HTERT RPE-1 (cell line): ENCODE results near the gene VWA3A.

Experiments
- in situ Hi-C: fragments of 300-500 bp; cut with MboI; formaldehyde crosslinking; loops from 4 replicates; pipeline ENCODE4 v1.14.3; 2020; ENCODE audit warnings: low sequenced_read_pairs

The VWA3A gene

DNA sequence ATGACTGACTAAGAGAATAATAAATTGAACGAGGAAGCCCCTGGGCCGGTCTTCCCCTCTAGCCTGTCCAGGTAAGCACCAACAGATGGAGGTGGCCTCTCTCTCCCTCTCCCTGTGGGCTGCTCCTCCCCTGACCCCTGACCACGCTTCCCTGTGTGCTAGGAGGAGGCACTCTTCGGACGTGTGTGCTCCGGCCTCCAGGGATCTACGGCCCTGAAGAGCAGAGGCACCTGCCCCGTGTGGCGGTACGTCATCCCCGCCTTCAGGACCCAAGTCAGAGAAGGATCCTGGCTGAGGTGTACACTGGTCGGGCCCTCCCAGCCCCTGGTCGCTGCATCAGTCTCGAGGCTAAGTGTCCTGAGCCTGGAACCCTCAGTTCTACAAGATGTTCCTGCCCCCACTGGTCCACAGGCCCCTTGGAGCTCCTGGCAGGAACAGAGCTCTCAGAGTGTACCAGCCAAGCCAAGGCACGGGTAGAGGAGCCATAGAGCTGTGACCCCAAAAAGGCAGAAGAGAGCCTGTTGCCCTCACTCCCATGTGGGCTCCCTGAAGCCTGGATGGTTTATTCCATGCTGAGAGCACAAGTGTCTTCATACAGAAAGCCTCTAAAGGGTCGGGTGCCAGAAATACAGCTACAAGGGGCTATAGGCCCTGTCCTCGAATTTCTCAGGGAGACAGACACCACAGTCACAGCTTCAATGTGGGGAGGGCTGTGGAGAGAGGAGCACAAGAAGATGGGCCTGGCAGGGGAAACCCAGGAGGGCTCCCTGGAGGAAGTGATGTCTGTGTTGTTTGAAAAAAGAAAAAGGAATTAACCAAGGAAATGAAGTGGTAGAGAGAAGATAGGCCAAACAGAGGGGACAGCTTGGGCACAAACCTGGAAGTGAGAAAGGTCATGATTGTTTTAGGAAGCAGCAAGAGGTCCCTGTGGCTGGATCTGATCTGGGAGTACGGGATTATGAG is 85.9 kb downstream of the VWA3A start:
- in situ Hi-C loops: no loop called here

DNA sequence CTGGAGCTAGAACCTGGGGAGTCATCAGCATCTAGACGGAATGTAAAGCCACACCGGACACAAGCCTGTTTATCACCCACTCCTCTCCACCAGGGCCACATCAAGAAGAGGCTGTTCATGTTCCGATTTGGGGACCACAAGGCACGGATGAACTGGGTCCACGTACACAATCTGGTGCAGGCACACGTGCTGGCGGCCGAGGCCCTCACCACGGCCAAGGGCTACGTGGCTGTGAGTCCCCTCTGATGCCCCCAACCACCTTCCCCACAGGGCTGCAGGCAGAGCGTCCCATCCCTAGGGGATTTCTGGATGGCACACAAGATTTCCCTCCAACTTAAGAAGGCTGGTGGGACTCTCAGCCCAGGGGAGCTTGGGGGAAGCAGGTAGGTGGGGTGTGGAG is 89.1 kb downstream of the VWA3A start:
- in situ Hi-C loops: no loop called here

DNA sequence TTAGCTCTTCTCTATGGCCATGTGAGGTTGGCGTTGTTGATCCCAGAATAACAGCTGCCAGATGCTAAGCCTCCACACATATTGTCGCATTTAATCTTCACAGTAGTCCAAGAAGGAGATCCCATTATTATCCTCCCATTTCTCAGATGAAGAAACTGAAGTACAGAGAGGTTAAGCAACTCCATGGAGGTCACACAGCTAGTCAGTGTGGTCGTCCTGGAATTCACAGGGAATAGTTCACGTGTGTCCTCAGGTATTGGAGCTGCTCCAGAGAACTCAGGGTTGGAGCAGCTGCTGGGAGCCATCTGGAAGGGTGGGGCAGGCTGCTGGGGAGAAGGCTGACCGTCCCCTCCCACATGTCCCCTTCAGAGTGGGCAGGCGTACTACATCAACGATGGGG is 89.5 kb downstream of the VWA3A start:
- in situ Hi-C loops: no loop called here

DNA sequence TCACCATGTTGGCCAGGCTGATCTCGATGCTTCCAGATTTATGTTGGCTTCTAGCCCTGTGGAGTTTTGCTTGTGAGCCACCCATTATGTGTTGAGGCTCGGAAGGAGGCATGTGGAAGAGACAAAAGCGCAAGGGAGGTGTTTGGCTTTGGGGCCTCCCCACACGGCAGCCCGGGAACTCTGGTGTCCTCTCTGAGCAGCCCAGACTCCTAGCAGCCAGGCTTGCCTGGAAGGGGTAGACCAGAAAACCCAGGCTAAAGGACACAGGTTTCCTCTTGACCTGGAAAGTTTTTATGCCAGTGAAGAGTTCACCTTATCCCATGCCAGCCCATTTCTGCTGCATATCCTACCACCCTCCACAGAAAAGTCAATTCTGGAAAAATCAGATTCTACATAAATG is 91.0 kb downstream of the VWA3A start:
- in situ Hi-C loops: no loop called here

DNA sequence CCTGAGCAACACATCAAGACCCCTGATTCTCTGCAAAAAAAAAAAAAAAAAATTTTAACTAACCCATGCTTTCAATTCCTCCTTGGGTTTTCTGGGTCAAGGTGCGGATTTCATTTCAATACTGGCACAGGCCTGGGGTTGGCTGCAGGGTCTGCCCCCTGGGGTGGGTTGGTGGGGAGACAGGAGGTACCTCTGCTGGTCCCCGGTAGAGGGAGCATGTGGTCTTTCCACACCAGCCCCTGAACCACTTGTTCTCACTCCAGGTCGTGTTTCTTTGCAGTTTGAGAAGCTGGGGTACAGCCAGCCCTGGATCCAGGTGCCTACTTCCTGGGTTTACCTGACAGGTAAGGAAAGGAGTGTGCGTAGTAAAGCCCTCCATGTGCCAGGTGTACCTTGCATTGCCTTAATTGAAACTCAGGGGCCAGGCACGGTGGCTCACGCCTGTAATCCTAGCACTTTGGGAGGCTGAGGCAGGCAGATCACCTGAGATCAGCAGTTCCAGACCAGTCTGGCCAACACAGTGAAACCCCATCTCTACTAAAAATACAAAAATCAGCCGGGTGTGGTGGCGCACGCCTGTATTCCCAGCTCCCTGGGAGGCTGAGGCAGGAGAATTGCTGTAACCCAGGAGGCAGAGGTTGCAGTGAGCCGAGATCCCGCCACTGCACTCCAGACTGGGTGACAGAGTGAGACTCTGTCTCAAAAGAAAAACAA is 91.7 kb downstream of the VWA3A start:
- in situ Hi-C loops: no loop called here

DNA sequence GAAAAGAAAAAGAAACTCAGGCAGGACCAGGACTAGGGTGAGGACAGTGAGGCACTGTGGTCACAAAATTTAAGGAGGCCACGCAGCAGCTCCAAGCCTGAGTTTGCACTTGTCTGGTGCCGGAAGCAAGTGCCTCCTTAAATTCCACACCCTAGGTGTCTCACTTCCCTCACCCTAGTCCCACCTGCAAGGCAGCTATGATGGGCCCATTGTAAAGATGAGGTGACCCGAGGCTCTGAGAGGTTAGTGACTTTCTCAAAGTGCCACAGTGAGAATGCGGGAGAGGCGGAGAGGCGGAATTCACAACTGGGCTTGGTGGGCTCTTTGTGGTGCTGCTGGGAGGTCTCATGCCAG is 92.3 kb downstream of the VWA3A start:
- in situ Hi-C loops: no loop called here

DNA sequence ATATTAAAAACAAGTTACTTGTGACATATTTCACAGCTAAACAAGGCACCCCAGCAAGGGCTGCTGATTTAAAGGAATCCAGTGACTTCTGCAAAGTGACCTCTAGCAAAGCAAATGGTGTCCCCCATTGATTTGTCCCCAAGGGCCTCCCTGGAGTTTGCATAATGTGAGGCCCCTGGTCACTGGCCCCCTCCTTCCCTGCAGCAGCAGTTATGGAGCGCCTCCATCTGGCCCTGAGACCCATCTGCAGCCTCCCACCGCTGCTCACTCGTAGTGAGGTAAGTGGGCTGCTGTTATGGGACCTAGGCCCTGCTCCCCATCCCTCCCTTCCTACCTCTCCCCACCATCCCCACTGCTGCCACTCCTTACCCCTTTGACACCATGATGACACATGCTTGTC is 94.2 kb downstream of the VWA3A start:
- in situ Hi-C loops: no loop called here

DNA sequence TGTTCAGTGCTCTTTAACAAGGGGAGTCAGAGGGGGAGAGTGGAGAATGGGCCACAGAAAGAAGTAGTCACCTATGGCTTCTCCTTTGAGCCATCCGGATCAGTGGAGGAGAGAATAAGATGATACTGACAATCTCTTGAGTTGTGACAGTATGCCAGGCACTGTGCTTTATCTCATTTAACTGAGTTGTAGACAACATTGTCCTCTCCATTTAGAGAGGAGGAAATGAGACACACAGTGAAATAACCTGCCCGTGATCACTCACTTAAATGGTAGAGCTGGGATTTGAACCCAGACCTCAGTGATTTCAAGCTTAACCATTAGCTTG is 95.9 kb downstream of the VWA3A start:
- in situ Hi-C loops: no loop called here

DNA sequence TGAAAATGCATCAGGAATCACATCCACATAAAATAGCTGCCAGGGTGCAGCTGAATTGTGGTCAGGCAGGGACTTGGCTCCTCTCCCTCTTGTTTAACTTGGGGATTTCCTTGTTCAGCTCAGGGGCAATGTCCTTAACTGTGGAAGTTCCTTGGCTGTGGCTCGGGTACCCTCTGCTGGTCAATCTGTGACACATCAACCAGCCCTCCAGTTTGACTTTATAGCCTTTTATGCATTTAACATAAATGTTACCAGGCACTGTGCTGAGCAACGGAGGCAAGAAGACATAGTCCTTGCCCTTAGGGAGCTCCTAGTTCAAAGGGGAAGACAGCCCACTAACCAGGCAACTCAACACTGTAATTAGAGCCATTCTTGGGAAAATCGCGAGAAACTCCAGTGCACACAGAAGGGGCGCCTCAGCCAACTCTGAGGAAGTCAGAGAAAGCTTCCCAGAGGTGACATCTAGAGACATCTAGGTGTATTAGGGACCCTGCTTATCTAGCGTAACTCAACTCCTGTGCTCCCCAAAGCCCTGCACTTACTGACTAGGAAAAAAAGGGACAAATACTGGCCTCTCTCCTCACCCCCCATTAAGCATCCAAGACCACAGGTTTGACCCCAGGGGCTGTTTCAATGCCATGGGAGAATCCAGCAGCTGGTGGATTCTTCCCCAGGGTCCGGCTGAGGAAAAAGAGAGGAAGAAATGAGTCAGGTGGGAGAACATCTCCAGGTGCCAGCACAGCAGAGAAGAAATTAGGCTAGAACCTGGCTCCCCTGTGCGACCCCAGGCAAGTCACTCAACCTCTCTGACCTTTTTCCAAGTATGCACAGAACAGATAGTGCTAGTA is 96.5 kb downstream of the VWA3A start:
- in situ Hi-C loops: no loop called here

DNA sequence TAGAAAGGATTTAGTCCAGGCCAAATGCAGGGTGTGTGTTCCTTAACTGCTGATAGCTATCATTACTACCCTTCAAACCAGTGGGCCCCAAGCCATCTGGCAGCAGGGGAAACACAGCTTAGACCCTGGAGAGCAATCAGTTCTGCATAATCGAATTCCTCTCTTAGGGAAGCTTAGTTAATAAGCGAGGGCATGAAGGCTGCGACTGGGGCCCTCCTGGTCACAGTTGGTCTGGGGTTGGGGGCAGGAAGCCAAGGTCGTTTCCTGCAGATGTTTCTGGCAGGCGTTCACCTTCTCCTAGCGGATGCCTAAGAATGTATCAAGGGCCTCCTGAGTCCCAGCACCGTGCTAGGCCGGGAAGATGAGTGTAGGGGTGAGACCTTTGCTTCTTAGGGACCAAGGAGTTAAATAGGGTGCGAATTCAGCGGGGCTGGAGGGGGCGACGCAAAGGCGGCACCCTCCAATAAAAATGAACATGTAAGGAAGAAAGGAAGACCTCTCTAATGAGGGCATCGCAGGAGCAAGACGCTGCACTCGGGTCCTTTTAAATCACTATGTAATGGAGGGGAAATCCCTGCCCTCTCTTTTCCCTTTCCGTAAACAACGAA is 97.2 kb downstream of the VWA3A start:
- in situ Hi-C loops: no loop called here

DNA sequence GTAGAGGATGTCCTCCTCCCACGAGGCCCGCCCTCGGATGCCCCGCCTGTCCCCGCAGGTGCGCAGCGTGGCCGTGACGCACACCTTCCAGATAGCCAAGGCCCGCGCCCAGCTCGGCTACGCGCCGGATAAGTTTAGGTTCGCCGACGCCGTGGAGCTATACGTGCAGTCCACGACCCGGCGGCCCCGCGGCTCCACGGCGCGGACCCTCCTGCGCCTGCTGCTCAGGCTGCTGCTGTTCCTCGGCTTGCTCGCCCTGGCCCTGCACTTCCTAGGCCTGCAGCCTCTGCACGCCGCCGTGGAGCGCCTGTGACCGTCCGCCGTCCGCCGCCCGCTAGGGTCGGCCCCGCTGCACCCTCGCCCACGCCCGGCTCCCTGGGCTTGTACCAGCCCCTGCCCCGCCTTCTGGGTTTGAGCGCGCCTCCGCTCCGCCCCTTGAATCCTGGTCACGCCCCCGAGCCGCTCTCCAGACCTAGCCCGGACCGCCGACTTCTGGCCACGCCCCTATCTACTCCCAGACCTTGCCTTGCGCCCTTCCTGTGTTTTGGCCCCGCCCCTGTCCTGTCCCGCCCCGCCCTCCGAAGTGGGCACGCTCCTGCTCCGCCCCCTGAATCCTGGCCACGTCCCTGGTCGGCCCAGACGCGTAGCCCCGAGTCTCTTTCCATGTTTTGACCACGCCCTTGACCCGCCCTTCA is 97.9 kb downstream of the VWA3A start:
- in situ Hi-C loops: no loop called here

DNA sequence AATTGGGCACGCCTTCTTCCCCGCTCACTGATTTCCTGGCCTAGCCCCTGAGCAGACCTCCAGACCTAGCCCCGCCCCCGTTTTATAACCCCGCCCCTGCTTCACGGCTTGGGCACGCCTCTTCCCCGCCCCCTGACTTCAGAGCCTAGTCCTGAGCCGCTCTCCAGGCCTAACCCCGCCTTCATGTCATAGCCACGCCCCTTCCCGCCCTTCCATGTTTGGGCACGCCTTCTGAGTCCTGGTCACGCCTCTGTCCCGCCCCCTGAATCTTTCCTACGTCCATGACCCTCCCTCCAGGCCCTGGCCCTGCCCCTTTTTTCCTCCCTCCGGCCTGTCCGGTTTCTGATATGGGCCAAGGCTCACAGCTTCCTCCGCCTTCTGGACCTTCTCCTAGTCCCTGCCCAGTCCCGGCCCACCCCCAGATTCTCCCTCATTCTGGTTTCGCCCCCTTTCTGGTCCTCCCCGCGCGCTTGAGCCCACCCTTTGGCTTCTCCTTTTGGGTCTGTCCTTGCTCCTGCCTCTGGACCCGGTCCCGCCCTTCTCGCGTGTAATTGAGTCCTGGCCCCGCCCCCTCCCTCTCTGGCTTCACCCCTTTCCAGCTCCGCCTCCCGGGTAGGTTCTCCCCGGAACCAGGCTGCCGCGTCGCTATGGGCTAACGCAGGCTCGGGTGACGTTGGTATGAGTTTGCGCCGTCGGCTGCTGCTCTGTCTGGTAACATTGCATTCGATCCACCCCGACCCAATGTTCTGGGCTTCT is 98.6 kb downstream of the VWA3A start:
- in situ Hi-C loops: no loop called here

DNA sequence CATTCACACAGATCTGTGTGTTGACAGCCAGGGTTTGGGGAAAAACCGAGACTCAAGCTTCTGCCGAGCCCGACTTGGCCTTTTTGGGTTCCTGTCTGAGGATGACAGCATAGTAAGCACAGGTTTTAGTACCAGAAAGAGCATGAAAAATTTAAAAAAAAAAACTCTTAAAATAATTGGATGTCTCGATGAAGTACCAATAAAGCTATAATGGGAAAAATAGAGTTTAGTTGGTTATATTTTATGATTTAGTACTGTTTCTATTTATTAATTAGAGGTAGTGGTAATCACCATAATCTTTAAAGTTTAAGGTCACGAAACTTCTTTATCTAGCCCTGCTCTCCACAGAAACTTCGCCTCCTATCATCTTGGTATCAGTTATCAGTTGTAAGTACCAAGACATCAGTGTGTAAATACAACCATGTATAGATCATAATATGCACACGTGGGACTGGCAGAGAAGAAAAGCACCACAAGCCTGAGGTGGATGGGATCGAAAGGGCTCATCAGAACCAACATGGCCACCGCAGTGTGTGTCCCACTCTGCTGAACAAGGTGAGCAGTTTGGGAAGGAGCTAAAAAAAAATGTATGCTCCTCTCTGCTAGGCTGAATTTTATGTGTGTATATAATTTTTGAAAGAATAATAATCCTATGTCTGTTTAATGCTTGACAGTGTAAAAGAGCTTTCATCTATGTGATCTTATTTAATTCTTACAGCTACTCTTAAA is 99.4 kb downstream of the VWA3A start:
- in situ Hi-C loops: no loop called here

DNA sequence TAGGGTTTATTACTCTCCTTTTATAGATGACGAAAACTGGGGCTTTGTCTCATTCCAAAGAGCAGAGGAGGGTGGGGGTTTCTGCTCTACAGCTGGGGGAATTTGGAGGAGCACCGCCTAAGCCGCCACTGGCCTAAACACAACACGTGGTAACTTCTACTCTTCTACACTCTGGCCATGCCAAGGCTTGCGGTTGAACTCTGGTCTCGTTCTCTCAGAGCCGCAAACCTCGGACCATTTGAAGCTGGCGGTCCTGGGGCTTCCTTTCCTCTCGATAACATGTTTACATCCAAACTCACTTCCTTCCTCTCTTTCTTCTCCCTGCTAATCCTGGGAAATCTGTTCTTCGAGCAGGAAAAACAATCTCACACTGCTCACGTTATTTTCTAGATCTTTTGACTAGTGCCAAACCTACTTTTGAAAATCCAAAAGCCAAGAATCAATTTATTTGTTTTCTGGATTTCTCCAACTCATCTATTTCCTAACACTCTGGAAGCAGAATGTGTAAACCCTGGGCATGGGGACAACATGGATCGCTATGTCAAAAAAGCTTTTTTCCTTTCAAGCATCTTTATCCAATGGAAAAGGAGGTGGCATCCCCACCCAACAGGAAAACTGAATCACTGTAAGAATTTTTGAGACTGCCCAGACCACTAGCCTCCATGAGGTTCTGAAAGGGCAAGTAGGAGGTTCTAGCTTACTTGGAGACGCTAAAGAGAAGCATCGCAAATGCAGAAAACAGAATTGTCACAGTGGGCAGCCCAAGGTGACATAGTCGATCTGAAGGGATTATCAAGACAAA is 100.1 kb downstream of the VWA3A start:
- in situ Hi-C loops: no loop called here

DNA sequence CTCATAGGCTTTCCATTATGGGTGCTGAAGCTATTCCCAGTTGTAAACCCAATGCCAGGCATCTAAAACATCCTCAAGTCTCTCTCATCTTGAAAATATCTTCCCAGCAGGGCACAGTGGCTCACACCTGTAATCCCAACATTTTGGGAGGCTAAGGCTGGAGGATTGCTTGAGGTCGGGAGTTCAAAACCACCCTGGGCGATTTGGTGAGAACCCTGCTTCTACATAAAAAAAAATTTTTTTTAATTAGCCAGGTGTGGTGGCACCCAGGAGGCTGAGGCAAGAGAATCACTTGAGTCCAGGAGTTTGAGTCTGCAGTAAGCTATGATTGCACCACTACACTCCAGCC is 100.7 kb downstream of the VWA3A start:
- in situ Hi-C loops: no loop called here

DNA sequence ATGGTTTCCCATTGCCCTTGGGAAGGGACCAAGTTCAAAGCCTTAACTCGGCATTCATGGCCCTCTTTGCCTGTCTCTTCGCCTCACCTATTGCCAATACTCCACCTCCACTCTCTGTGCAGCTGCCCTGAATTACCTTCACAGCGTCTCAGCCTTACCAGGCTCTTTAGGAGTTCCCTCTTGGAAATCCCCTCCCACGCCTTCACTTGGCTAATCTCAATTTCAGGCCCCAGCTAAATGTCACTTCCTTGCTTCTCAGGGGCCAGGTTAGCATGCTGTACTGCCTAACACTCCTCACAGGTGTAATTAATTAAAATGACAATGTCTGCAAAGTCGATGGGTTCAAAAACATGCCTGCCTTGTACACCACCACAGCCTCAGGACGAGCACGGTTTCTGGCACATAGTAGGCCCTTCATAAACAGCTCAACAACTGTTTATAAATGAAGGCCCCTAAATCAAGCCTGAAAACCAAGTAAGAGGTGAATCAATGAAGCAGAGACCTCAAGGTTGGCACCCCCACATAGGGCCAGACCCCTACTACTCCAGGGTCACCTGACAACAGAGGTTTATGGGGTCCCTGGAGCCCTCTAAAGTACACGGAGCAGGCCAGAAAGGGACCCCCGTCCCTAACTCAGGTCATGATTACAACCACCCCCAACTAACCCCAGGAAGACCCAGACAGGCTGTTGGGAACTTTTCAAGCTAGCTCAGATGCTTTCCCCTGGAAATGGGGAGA is 102.5 kb downstream of the VWA3A start:
- in situ Hi-C loops: no loop called here

DNA sequence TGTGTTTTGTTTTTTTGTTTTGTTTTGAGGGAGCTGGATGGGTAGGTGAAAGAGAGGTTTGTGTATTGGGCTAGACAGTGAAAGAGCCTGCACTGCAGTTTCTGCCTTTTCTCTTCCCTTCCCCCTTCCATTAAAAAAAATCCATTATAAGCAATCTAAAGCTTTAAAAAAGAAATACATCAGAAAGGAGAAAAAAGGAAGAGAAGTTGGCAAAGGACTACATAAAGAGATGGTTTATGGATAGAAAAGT is 103.0 kb downstream of the VWA3A start:
- in situ Hi-C loops: no loop called here
